ENCODE data around the gene CSRNP3.

Gene CSRNP3

DNA sequence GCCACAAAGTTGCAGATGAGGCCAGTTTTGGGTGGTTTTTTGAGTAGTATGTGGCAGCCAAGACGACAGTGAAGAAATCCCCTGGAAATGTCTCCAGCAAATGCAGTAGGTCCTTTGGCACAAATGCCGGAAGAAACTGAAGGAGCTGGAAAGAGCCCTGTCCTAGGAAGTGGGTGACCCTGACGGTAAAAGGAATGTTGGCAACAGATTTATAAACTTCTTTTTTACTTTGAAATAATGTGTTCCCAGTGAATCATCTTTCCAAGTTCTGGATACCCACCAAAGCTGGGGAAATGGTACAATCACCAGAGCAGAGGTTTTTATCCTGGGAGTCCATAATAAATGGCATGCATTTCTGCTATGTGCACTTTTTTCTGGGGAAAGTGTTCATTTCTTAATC lies 112.9 kb downstream of the CSRNP3 start:
- H3K27me3 ChIP-seq (ENCODE audit: insufficient read depth, low read length) = no peaks in the 10 kb centered on the region

DNA sequence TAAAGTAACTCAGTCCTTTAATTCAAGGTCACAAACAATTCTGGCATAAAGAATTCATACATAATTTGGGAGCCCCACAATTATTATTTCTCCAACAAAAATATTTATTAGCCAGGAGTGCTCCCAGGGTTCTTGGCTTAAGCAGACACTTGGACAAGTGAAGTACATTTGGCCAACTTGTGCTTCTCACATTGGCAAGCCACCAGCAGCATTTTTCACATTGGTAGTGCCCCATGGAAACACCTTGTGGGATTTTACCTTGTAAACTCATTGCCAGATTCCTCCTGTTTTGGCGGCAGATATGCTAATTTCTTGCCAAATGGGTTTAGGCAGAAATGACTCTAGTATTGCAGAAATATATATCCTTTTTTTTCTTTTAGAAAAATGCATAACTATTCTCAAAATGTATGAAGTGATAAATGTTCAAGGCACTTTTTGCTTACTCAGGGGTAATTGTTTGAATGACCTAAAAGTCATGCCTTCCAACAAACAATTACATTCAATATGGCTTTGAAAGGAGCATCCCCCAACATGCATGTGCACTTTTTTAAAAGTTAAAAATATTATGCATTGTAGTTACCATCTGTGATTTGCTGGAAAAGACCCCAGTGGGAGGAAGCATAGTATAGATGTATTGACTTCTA lies 113.5 kb downstream of the CSRNP3 start:
- Histone ChIP-seq H3K9me3 (ENCODE audit: low read length) (no peaks in the 10 kb centered on the region), H2AFZ (ENCODE audit: low read length) (no peak overlapping the region), H3K4me2 (ENCODE audit: low read length) (no peak overlapping the region), H3K4me1 (ENCODE audit: insufficient read depth, low read length, severe bottlenecking) (peaks cover 49% of the 10 kb centered on the region), H3K36me3 (ENCODE audit: insufficient read depth, low read length) (no peaks in the 10 kb centered on the region), H3K4me3 (ENCODE audit: low read depth, low read length, poor library complexity, severe bottlenecking) (no peak overlapping the region), H4K20me1 (ENCODE audit: insufficient read depth, low read length) (no peaks in the 10 kb centered on the region), H3K27me3 (ENCODE audit: insufficient read depth, low read length) (no peaks in the 10 kb centered on the region), H3K79me2 (ENCODE audit: insufficient read depth, low read length) (no peaks in the 10 kb centered on the region), H3K9ac (ENCODE audit: low read length) (no peak overlapping the region), H3K9me2 (ENCODE audit: low read depth, low read length) (no peaks in the 10 kb centered on the region), H3K27ac (ENCODE audit: low read depth, low read length, poor library complexity, severe bottlenecking) (no peak overlapping the region), H3F3A (ENCODE audit: insufficient read depth, low read length) (no peaks in the 10 kb centered on the region)
- TF ChIP-seq EZH2 (IDR thresholded peaks at IDR 0.05; ENCODE audit: borderline replicate concordance, low read length) = no peak
- TF ChIP-seq, protein P1, sequence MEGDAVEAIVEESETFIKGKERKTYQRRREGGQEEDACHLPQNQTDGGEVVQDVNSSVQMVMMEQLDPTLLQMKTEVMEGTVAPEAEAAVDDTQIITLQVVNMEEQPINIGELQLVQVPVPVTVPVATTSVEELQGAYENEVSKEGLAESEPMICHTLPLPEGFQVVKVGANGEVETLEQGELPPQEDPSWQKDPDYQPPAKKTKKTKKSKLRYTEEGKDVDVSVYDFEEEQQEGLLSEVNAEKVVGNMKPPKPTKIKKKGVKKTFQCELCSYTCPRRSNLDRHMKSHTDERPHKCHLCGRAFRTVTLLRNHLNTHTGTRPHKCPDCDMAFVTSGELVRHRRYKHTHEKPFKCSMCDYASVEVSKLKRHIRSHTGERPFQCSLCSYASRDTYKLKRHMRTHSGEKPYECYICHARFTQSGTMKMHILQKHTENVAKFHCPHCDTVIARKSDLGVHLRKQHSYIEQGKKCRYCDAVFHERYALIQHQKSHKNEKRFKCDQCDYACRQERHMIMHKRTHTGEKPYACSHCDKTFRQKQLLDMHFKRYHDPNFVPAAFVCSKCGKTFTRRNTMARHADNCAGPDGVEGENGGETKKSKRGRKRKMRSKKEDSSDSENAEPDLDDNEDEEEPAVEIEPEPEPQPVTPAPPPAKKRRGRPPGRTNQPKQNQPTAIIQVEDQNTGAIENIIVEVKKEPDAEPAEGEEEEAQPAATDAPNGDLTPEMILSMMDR (IDR thresholded peaks at IDR 0.05; ENCODE audit: low read length) = no peak

More for the DNA sequence above, 112.9 kb downstream of the CSRNP3 start:
- H3K4me1 ChIP-seq (ENCODE audit: insufficient read depth, low read length, severe bottlenecking) = peaks cover 43% of the 10 kb centered on the region
- H3K36me3 ChIP-seq (ENCODE audit: insufficient read depth, low read length) = no peaks in the 10 kb centered on the region
- no peak overlapping the region for H3K4me3 ChIP-seq (ENCODE audit: low read depth, low read length, poor library complexity, severe bottlenecking)
- no peaks in the 10 kb centered on the region for H3F3A ChIP-seq (ENCODE audit: insufficient read depth, low read length)
- no peaks in the 10 kb centered on the region for H4K20me1 ChIP-seq (ENCODE audit: insufficient read depth, low read length)
- no peaks in the 10 kb centered on the region for H3K9me3 ChIP-seq (ENCODE audit: low read length)
- no peak overlapping the region for H3K4me2 ChIP-seq (ENCODE audit: low read length)
- H3K9me2 ChIP-seq (ENCODE audit: low read depth, low read length) = no peaks in the 10 kb centered on the region
- H2AFZ ChIP-seq (ENCODE audit: low read length) = no peak overlapping the region
- H3K27ac ChIP-seq (ENCODE audit: low read depth, low read length, poor library complexity, severe bottlenecking) = no peak overlapping the region
- no peaks in the 10 kb centered on the region for H3K79me2 ChIP-seq (ENCODE audit: insufficient read depth, low read length)
- H3K9ac ChIP-seq (ENCODE audit: low read length) = no peak overlapping the region
- TF ChIP-seq EZH2 (IDR thresholded peaks at IDR 0.05; ENCODE audit: borderline replicate concordance, low read length) = no peak
- TF ChIP-seq, protein P1 (IDR thresholded peaks at IDR 0.05; ENCODE audit: low read length) = no peak

DNA sequence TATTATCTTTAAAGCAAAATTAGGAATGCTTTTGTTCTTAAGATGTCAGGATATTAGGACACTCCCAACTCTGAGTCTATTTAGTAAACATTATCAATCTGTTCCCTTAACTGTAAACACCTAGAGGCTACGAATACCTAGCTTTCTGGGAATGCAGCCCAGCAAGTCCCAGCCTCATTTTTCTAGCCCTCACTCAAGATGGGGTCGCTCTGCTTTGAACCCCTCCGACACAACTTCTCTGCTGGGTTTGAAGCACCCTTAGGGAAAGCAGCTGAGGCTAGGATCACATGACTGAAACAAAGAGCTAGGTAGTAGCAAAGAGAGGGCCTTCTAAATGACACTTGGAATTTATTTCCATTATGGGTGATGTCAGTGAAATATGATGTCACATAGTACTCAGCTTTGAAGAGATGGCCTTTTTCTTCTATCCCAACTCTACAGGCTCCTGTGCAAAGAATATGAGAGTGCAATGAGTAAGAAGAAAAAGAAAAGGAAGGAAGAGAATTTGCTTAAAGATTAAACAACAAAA lies 114.7 kb downstream of the CSRNP3 start:
- no peaks in the 10 kb centered on the region for H4K20me1 ChIP-seq (ENCODE audit: insufficient read depth, low read length)
- no peak overlapping the region for H3K4me3 ChIP-seq (ENCODE audit: low read depth, low read length, poor library complexity, severe bottlenecking)
- H3F3A ChIP-seq (ENCODE audit: insufficient read depth, low read length) = no peaks in the 10 kb centered on the region
- no peak overlapping the region for H2AFZ ChIP-seq (ENCODE audit: low read length)
- H3K27me3 ChIP-seq (ENCODE audit: insufficient read depth, low read length) = no peaks in the 10 kb centered on the region
- no peaks in the 10 kb centered on the region for H3K9me2 ChIP-seq (ENCODE audit: low read depth, low read length)
- H3K9ac ChIP-seq (ENCODE audit: low read length) = no peak overlapping the region
- no peaks in the 10 kb centered on the region for H3K36me3 ChIP-seq (ENCODE audit: insufficient read depth, low read length)
- no peaks in the 10 kb centered on the region for H3K9me3 ChIP-seq (ENCODE audit: low read length)
- no peaks in the 10 kb centered on the region for H3K79me2 ChIP-seq (ENCODE audit: insufficient read depth, low read length)
- TF ChIP-seq, protein P1 (IDR thresholded peaks at IDR 0.05; ENCODE audit: low read length) = no peak
- TF ChIP-seq EZH2 (IDR thresholded peaks at IDR 0.05; ENCODE audit: borderline replicate concordance, low read length) = no peak
- H3K27ac ChIP-seq (ENCODE audit: low read depth, low read length, poor library complexity, severe bottlenecking) = no peak overlapping the region
- H3K4me2 ChIP-seq (ENCODE audit: low read length) = no peak overlapping the region
- peaks cover 56% of the 10 kb centered on the region for H3K4me1 ChIP-seq (ENCODE audit: insufficient read depth, low read length, severe bottlenecking)

Measured in OCI-LY1 (cell line).